Measurements from ENCODE around the gene ATF3. TPM values are rescaled to one million over a fixed set of nuclear protein-coding genes. Genes with fewer than 3 reads are reported as not detected.

The ATF3 gene
- total RNA-seq, 2 donors from 2014 or later: 6.0 to 14.8 TPM

- Histone ChIP-seq H3K4me1 (replicated peaks) (peaks cover 4% of the 10 kb centered on the region), H3K4me3 (no peak overlapping the region), H3K36me3 (no peaks in the 10 kb centered on the region), H3K9me3 (no peaks in the 10 kb centered on the region), H3K27ac (no peak overlapping the region), H3K27me3 (replicated peaks; ENCODE audit: insufficient read depth) (no peaks in the 10 kb centered on the region)
- no peak for DNase-seq (ENCODE audit: low spot score)
- intact Hi-C loops (cut with DNase I): no loop called here
- TF ChIP-seq CTCF (IDR thresholded peaks at IDR 0.05): no peak
- no peak for TF ChIP-seq POLR2AphosphoS5 (IDR thresholded peaks at IDR 0.05)
- TF ChIP-seq POLR2A (IDR thresholded peaks at IDR 0.05): no peak
- 95% methylated on average over 8 of the region's 8 CpGs for WGBS
Observed at GRCh38 chr1:212613440-212614335, 5.1 kb downstream of the ATF3 start.

GRCh38 chr1:212614453-212615200 lies 6.1 kb downstream of the ATF3 start:
- no peak overlapping the region for H3K4me3 ChIP-seq
- intact Hi-C loops (cut with DNase I): no loop called here
- TF ChIP-seq CTCF (IDR thresholded peaks at IDR 0.05) (no peak), POLR2AphosphoS5 (IDR thresholded peaks at IDR 0.05) (no peak), POLR2A (IDR thresholded peaks at IDR 0.05) (no peak)
- H3K27me3 ChIP-seq (replicated peaks; ENCODE audit: insufficient read depth): no peaks in the 10 kb centered on the region
- WGBS: 88% methylated on average over 5 of the region's 5 CpGs
- H3K36me3 ChIP-seq: no peaks in the 10 kb centered on the region
- peaks cover 4% of the 10 kb centered on the region for H3K4me1 ChIP-seq (replicated peaks)
- no peak for DNase-seq (ENCODE audit: low spot score)
- H3K9me3 ChIP-seq: no peaks in the 10 kb centered on the region
- H3K27ac ChIP-seq: no peak overlapping the region

- Histone ChIP-seq H3K4me3 (no peak overlapping the region), H3K9me3 (no peaks in the 10 kb centered on the region), H3K27me3 (replicated peaks; ENCODE audit: insufficient read depth) (no peaks in the 10 kb centered on the region), H3K4me1 (replicated peaks) (peaks cover under 1% of the 10 kb centered on the region), H3K27ac (no peak overlapping the region), H3K36me3 (no peaks in the 10 kb centered on the region)
- TF ChIP-seq POLR2A (IDR thresholded peaks at IDR 0.05) (no peak), POLR2AphosphoS5 (IDR thresholded peaks at IDR 0.05) (no peak), CTCF (IDR thresholded peaks at IDR 0.05) (no peak)
- WGBS: 95% methylated on average over 9 of the region's 9 CpGs
- intact Hi-C loops (cut with DNase I): no loop called here
- no peak for DNase-seq (ENCODE audit: low spot score)
Observed at GRCh38 chr1:212615201-212615470, 6.6 kb downstream of the ATF3 start.

- no peaks in the 10 kb centered on the region for H3K36me3 ChIP-seq
- no peak for DNase-seq (ENCODE audit: low spot score)
Observed at GRCh38 chr1:212618466-212619210, 10.1 kb downstream of the ATF3 start.

More at GRCh38 chr1:212618466-212619210, 10.1 kb downstream of the ATF3 start:
- 60% methylated on average over 8 of the region's 8 CpGs for WGBS
- Histone ChIP-seq H3K27me3 (replicated peaks; ENCODE audit: insufficient read depth) (no peaks in the 10 kb centered on the region), H3K4me1 (replicated peaks) (no peaks in the 10 kb centered on the region), H3K4me3 (no peak overlapping the region), H3K9me3 (no peaks in the 10 kb centered on the region), H3K27ac (no peak overlapping the region)
- TF ChIP-seq POLR2AphosphoS5 (IDR thresholded peaks at IDR 0.05) (no peak), POLR2A (IDR thresholded peaks at IDR 0.05) (no peak), CTCF (IDR thresholded peaks at IDR 0.05) (no peak)
- intact Hi-C loops (cut with DNase I): no loop called here
